ENCODE data around the gene IPO5. TPM values are rescaled to one million over a fixed set of nuclear protein-coding genes. Genes with fewer than 3 reads are reported as not detected.

Gene IPO5
- polyA plus RNA-seq, 1 donor (not counting 4 experiments of a cell fraction or from before 2014, with no cell fraction given): 130 TPM

DNA sequence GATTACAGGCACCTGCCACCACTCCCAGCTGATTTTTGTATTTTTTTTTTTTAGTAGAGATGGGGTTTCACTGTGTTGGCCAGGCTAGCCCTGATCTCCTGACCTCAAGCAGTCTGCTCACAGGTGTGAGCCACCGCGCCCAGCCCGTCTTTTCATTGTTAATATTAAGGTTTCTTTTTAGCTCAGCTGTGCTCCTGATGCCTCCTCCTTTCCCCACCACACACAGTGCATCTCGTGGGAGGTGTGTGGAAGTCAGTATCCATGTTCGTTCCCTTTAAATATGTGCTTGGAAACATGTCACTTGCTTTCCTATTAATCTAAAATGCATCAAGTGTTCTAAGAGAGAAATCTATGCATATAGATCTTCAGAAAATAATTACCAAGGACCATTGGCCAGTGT, 53.5 kb downstream of the IPO5 start:
- FAIRE-seq (no peak), DNase-seq (ENCODE audit: low read depth, low spot score) (no peak)
- no peaks in the 10 kb centered on the region for H3K9me1 ChIP-seq (ENCODE audit: control insufficient read depth, extremely low read depth, insufficient read depth, low read length)
- no peak for TF ChIP-seq EZH2 (IDR thresholded peaks at IDR 0.05; ENCODE audit: low read length)
- TF ChIP-seq, protein P1, sequence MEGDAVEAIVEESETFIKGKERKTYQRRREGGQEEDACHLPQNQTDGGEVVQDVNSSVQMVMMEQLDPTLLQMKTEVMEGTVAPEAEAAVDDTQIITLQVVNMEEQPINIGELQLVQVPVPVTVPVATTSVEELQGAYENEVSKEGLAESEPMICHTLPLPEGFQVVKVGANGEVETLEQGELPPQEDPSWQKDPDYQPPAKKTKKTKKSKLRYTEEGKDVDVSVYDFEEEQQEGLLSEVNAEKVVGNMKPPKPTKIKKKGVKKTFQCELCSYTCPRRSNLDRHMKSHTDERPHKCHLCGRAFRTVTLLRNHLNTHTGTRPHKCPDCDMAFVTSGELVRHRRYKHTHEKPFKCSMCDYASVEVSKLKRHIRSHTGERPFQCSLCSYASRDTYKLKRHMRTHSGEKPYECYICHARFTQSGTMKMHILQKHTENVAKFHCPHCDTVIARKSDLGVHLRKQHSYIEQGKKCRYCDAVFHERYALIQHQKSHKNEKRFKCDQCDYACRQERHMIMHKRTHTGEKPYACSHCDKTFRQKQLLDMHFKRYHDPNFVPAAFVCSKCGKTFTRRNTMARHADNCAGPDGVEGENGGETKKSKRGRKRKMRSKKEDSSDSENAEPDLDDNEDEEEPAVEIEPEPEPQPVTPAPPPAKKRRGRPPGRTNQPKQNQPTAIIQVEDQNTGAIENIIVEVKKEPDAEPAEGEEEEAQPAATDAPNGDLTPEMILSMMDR (optimal IDR thresholded peaks at IDR 0.05 in 1 of 3, IDR thresholded peaks at IDR 0.05 in 1 of 3, conservative IDR thresholded peaks at IDR 0.05 in 1 of 3; ENCODE audit: extremely low read depth in 1 of 3, insufficient read depth in 2 of 3, low read length in 3 of 3): no peak
- H4K20me1 ChIP-seq (ENCODE audit: control insufficient read depth, extremely low read depth, insufficient read depth, low read length): no peaks in the 10 kb centered on the region
- no peaks in the 10 kb centered on the region for H3K27me3 ChIP-seq (ENCODE audit: control insufficient read depth, extremely low read depth, insufficient read depth, low read length)
- dilution Hi-C loops (cut with MboI; ENCODE audit: extremely low pct_ligation_motif_present, low sequenced_read_pairs): no loop called here
- H3K36me3 ChIP-seq (ENCODE audit: control insufficient read depth in 2 of 2, extremely low read depth in 1 of 2, insufficient read depth in 2 of 2, low read length in 2 of 2): peaks cover 27 to 47% of the 10 kb centered on the region in 2 experiments
- H3K9me3 ChIP-seq (ENCODE audit: control insufficient read depth, low read depth, low read length): no peaks in the 10 kb centered on the region
- H3K79me2 ChIP-seq (ENCODE audit: control insufficient read depth, insufficient read depth, low read length): no peaks in the 10 kb centered on the region
- H3K4me1 ChIP-seq (ENCODE audit: control insufficient read depth, extremely low read depth, insufficient read depth, low read length): no peaks in the 10 kb centered on the region
- no peak overlapping the region for H3K27ac ChIP-seq (ENCODE audit: control insufficient read depth, insufficient read depth, low read length)
- H2AFZ ChIP-seq (ENCODE audit: control insufficient read depth, low read length): no peak overlapping the region
- no peak overlapping the region for H3K4me2 ChIP-seq (ENCODE audit: control insufficient read depth, extremely low read depth, insufficient read depth, low read depth, low read length)
- no peak overlapping the region for H3K4me3 ChIP-seq (ENCODE audit: control insufficient read depth in 2 of 3, extremely low read depth in 1 of 3, insufficient read depth in 2 of 3, low read depth in 1 of 3, low read length in 3 of 3)
- H3K9ac ChIP-seq (ENCODE audit: control insufficient read depth, extremely low read depth, insufficient read depth, low read length): no peak overlapping the region

DNA sequence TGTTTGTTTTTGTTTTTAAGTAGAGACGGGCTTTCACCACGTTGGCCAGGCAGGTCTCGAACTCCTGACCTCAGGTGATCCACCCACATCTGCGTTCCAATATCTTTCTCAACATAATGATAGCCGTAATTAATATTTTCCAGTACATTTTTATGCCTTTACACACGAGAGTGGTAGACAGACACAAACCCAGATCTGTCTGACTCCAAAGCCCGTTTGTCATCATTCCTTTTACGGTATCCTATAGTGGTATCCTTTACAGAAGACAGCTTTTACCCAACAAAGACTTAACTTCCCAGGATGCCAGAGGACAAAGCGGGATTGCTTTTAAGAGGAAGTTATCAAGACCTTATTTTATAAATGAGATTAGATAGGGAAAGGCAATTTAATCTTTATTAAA, 59.8 kb downstream of the IPO5 start:
- Histone ChIP-seq H3K4me1 (ENCODE audit: control insufficient read depth, extremely low read depth, insufficient read depth, low read length) (peaks cover 10% of the 10 kb centered on the region), H2AFZ (ENCODE audit: control insufficient read depth, low read length) (no peak overlapping the region), H3K36me3 (ENCODE audit: control insufficient read depth in 2 of 2, extremely low read depth in 1 of 2, insufficient read depth in 2 of 2, low read length in 2 of 2) (peaks cover 16 to 45% of the 10 kb centered on the region in 2 experiments), H3K9me1 (ENCODE audit: control insufficient read depth, extremely low read depth, insufficient read depth, low read length) (no peaks in the 10 kb centered on the region), H3K27ac (ENCODE audit: control insufficient read depth, insufficient read depth, low read length) (no peak overlapping the region), H3K9ac (ENCODE audit: control insufficient read depth, extremely low read depth, insufficient read depth, low read length) (no peak overlapping the region), H4K20me1 (ENCODE audit: control insufficient read depth, extremely low read depth, insufficient read depth, low read length) (no peaks in the 10 kb centered on the region), H3K9me3 (ENCODE audit: control insufficient read depth, low read depth, low read length) (no peaks in the 10 kb centered on the region), H3K79me2 (ENCODE audit: control insufficient read depth, insufficient read depth, low read length) (no peaks in the 10 kb centered on the region), H3K4me3 (ENCODE audit: control insufficient read depth in 2 of 3, extremely low read depth in 1 of 3, insufficient read depth in 2 of 3, low read depth in 1 of 3, low read length in 3 of 3) (no peak overlapping the region), H3K4me2 (ENCODE audit: control insufficient read depth, extremely low read depth, insufficient read depth, low read depth, low read length) (no peak overlapping the region), H3K27me3 (ENCODE audit: control insufficient read depth, extremely low read depth, insufficient read depth, low read length) (no peaks in the 10 kb centered on the region)
- FAIRE-seq (no peak), DNase-seq (ENCODE audit: low read depth, low spot score) (no peak)
- TF ChIP-seq, protein P1 (optimal IDR thresholded peaks at IDR 0.05 in 1 of 3, IDR thresholded peaks at IDR 0.05 in 1 of 3, conservative IDR thresholded peaks at IDR 0.05 in 1 of 3; ENCODE audit: extremely low read depth in 1 of 3, insufficient read depth in 2 of 3, low read length in 3 of 3): no peak
- TF ChIP-seq EZH2 (IDR thresholded peaks at IDR 0.05; ENCODE audit: low read length): no peak
- dilution Hi-C loops (cut with MboI; ENCODE audit: extremely low pct_ligation_motif_present, low sequenced_read_pairs): no loop called here

All from keratinocyte (primary cell).